Fibroblast of lung (primary cell): ENCODE results near the gene SYP. TPM values are rescaled to one million over a fixed set of nuclear protein-coding genes. Genes with fewer than 3 reads are reported as not detected.
"Not testable (repeated sequence)": the region's sequence is repeated elsewhere in the genome, so short reads cannot be mapped to it uniquely, and the experiment has no call there.

Source experiments
- DNase-seq, 2 donors: peaks; one replicate each; pipeline versions ENCODE4 v3.0.0 to v3.0.0-alpha.2; 2010; ENCODE audit warnings: low read depth in 2 of 2
- H2AFZ ChIP-seq: 2 replicates; pipeline ENCODE4 v1.5.1; 2012; ENCODE audit warnings: low read length, control low read depth, inconsistent platforms
- H3K27ac ChIP-seq: 2 replicates; pipeline ENCODE4 v1.5.1; 2011; ENCODE audit warnings: low read length, control low read depth; ENCODE audit not compliant: insufficient read depth
- H3K27me3 ChIP-seq: 2 replicates; pipeline ENCODE4 v1.5.1; 2011; ENCODE audit warnings: mild to moderate bottlenecking, low read length; ENCODE audit not compliant: control insufficient read depth, insufficient read depth
- H3K36me3 ChIP-seq: 2 replicates; pipeline ENCODE4 v1.5.1; 2011; ENCODE audit warnings: low read length; ENCODE audit not compliant: control insufficient read depth, insufficient read depth
- H3K4me1 ChIP-seq: 2 replicates; pipeline ENCODE4 v1.5.1; 2011; ENCODE audit warnings: low read length; ENCODE audit not compliant: control insufficient read depth, insufficient read depth; ENCODE audit errors: extremely low read depth
- H3K4me2 ChIP-seq: 2 replicates; pipeline ENCODE4 v1.5.1; 2011; ENCODE audit warnings: low read length, control low read depth; ENCODE audit not compliant: insufficient read depth; ENCODE audit errors: extremely low read depth
- H3K4me3 ChIP-seq, 4 experiments: fragments of 200-600 bp in 1 of 4; sonication (generic) in 1 of 4; replicated peaks in 1 of 4; 2 replicates each; pipeline ENCODE4 v1.5.1; 2011 to 2016; ENCODE audit warnings: low read length in 4 of 4, low read depth in 3 of 4, mild to moderate bottlenecking in 3 of 4, control low read depth in 2 of 4, inconsistent platforms in 1 of 4, mixed read lengths in 1 of 4; ENCODE audit not compliant: insufficient read depth in 1 of 4; ENCODE audit errors: control extremely low read depth in 1 of 4
- H3K79me2 ChIP-seq: 2 replicates; pipeline ENCODE4 v1.5.1; 2012; ENCODE audit warnings: mild to moderate bottlenecking, low read length, inconsistent platforms; ENCODE audit not compliant: control insufficient read depth, insufficient read depth
- H3K9ac ChIP-seq: 2 replicates; pipeline ENCODE4 v1.5.1; 2011; ENCODE audit warnings: mild to moderate bottlenecking, low read length, control low read depth; ENCODE audit not compliant: insufficient read depth
- H3K9me3 ChIP-seq: 2 replicates; pipeline ENCODE4 v1.5.1; 2012; ENCODE audit warnings: low read depth, low read length; ENCODE audit not compliant: control insufficient read depth, insufficient read depth
- H4K20me1 ChIP-seq: 2 replicates; pipeline ENCODE4 v1.5.1; 2011; ENCODE audit warnings: low read length; ENCODE audit not compliant: control insufficient read depth, insufficient read depth; ENCODE audit errors: extremely low read depth
- CTCF ChIP-seq, 2 donors: IDR thresholded peaks in 1 of 2; conservative IDR thresholded peaks in 1 of 2; 1 replicate in 1 of 2; 2 replicates in 1 of 2; pipeline ENCODE4 v1.5.1; 2011 to 2012; ENCODE audit warnings: low read length in 2 of 2, control low read depth in 1 of 2, inconsistent platforms in 1 of 2, low read depth in 1 of 2, mild to moderate bottlenecking in 1 of 2
- EZH2 ChIP-seq: IDR thresholded peaks from 2 replicates; pipeline ENCODE4 v1.5.1; 2012; ENCODE audit warnings: low read length, control low read depth, mild to moderate bottlenecking; ENCODE audit errors: missing control alignments
- polyA plus RNA-seq, 2 donors: library from polyadenylated mRNA; depleted of rRNA in 1 of 2; stranded (reverse) in 1 of 2; unstranded in 1 of 2; fragments of >200 nt; gene quantifications; 2 replicates each; pipeline ENCODE4 v1.2.1, GENCODE V29; 2011 to 2012; ENCODE audit warnings: missing spikeins in 1 of 2
- total RNA-seq: library from RNA; depleted of rRNA; stranded (reverse); fragments of >200 nt; gene quantifications from 2 replicates; pipeline ENCODE4 v1.2.1, GENCODE V29; 2014

The SYP gene
- total and polyA plus RNA-seq, 2 donors (not counting 1 experiment from before 2014, with no cell fraction given), result 0.08 to 0.17 TPM

GRCh38 chrX:49142264-49142663, 57.7 kb downstream of the SYP start:
- H3K9ac ChIP-seq, H3K79me2 ChIP-seq, DNase-seq, H4K20me1 ChIP-seq, H3K4me3 ChIP-seq, H3K36me3 ChIP-seq, H3K9me3 ChIP-seq, H2AFZ ChIP-seq, H3K4me2 ChIP-seq, H3K27ac ChIP-seq, H3K4me1 ChIP-seq, H3K27me3 ChIP-seq: not testable (repeated sequence)
- peak; percentile 20 to 44 for TF ChIP-seq CTCF (conservative IDR thresholded peaks at IDR 0.05 in 1 of 2, IDR thresholded peaks at IDR 0.05 in 1 of 2; ENCODE audit: low read depth in 1 of 2, low read length in 2 of 2)

DNA sequence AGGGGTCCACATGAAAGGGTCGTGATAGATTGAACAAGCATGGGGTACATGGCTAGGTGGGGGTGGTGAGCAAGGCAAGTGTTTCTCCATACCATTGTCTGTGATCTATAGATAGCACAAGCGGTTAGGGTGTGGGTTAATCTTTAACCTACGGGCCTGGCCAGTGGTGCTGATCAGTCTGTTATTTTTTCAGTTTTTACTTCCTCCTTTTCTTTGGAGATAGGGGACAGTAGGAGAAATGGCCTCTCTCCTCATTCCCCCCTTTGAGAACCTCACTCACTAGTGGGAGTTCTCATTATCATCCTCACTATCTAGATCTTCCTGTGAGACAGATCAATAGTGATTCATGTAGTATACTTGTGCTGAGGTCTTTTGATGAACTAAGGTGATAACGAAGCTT, 60.3 kb downstream of the SYP start:
- Histone ChIP-seq H2AFZ (no peak overlapping the region), H3K27me3 (no peaks in the 10 kb centered on the region), H3K9ac (no peak overlapping the region), H3K4me1 (no peaks in the 10 kb centered on the region), H3K4me3 (no peak overlapping the region), H3K9me3 (no peaks in the 10 kb centered on the region), H3K79me2 (no peaks in the 10 kb centered on the region), H3K4me2 (no peak overlapping the region), H4K20me1 (no peaks in the 10 kb centered on the region), H3K36me3 (no peaks in the 10 kb centered on the region), H3K27ac (no peak overlapping the region)
- no peak for DNase-seq
- TF ChIP-seq CTCF (conservative IDR thresholded peaks at IDR 0.05 in 1 of 2, IDR thresholded peaks at IDR 0.05 in 1 of 2; ENCODE audit: low read depth in 1 of 2, low read length in 2 of 2), result no peak
- no peak for TF ChIP-seq EZH2

Other genes starting within 250 kb of the SYP start
- 23.6 and 33.0 TPM in 2 replicates for gene OTUD5, start 242.6 kb downstream of the SYP start, total RNA-seq
- 41.4 and 46.6 TPM in 2 replicates for gene OTUD5, start 242.6 kb downstream of the SYP start, polyA plus RNA-seq
- 0.77 and 1.3 TPM in 2 replicates for gene KCND1, start 228.3 kb downstream of the SYP start, total RNA-seq
- 0.25 and 0.41 TPM in 2 replicates for gene KCND1, start 228.3 kb downstream of the SYP start, polyA plus RNA-seq
- gene GRIPAP1, start 197.9 kb downstream of the SYP start, total RNA-seq, result 20.5 and 26.4 TPM in 2 replicates
- gene GRIPAP1, start 197.9 kb downstream of the SYP start, polyA plus RNA-seq, result 18.5 and 18.6 TPM in 2 replicates
- 24.7 and 36.8 TPM in 2 replicates for gene TFE3, start 156.8 kb downstream of the SYP start, total RNA-seq
- gene TFE3, start 156.8 kb downstream of the SYP start, polyA plus RNA-seq, result 18.9 and 22.2 TPM in 2 replicates
- 0.51 and 0.66 TPM in 2 replicates for gene CCDC120, start 141.2 kb downstream of the SYP start, total RNA-seq
- 0.52 and 0.55 TPM in 2 replicates for gene CCDC120, start 141.2 kb downstream of the SYP start, polyA plus RNA-seq
- 6.4 and 11.9 TPM in 2 replicates for gene PRAF2, start 126.2 kb downstream of the SYP start, total RNA-seq
- 33.1 and 33.5 TPM in 2 replicates for gene PRAF2, start 126.2 kb downstream of the SYP start, polyA plus RNA-seq
- 59.8 TPM in 2 replicates for gene WDR45, start 120.3 kb downstream of the SYP start, total RNA-seq
- gene WDR45, start 120.3 kb downstream of the SYP start, polyA plus RNA-seq, result 69.4 and 76.4 TPM in 2 replicates
- 15.7 and 19.8 TPM in 2 replicates for gene GPKOW, start 76.5 kb downstream of the SYP start, total RNA-seq
- 20.2 and 21.0 TPM in 2 replicates for gene GPKOW, start 76.5 kb downstream of the SYP start, polyA plus RNA-seq
- gene MAGIX, start 37.4 kb downstream of the SYP start, total RNA-seq, result 1.0 and 1.7 TPM in 2 replicates
- gene MAGIX, start 37.4 kb downstream of the SYP start, polyA plus RNA-seq, result 0.34 and 0.40 TPM in 2 replicates
- 10.5 and 23.3 TPM in 2 replicates for gene PLP2, start 28.3 kb downstream of the SYP start, total RNA-seq
- 212 and 317 TPM in 2 replicates for gene PLP2, start 28.3 kb downstream of the SYP start, polyA plus RNA-seq
- 4.6 and 7.4 TPM in 2 replicates for gene PRICKLE3, start 13.8 kb downstream of the SYP start, total RNA-seq
- gene PRICKLE3, start 13.8 kb downstream of the SYP start, polyA plus RNA-seq, result 2.7 and 3.5 TPM in 2 replicates
- gene CACNA1F, start 33.1 kb upstream of the SYP start, total RNA-seq, result 0.17 and 0.26 TPM in 2 replicates
- gene CACNA1F, start 33.1 kb upstream of the SYP start, polyA plus RNA-seq, result not detected in 2 replicates
- gene CCDC22, start 35.3 kb upstream of the SYP start, total RNA-seq, result 7.2 and 8.9 TPM in 2 replicates
- 4.6 and 7.4 TPM in 2 replicates for gene CCDC22, start 35.3 kb upstream of the SYP start, polyA plus RNA-seq
- under 0.01 TPM in 1 of 2 replicates, not detected in the other for gene FOXP3, start 64.5 kb upstream of the SYP start, total RNA-seq
- gene FOXP3, start 64.5 kb upstream of the SYP start, polyA plus RNA-seq, result 0.03 TPM in 1 of 2 replicates, not detected in the other
- gene PPP1R3F, start 69.6 kb upstream of the SYP start, total RNA-seq, result 6.8 and 10.8 TPM in 2 replicates
- 0.93 and 0.95 TPM in 2 replicates for gene PPP1R3F, start 69.6 kb upstream of the SYP start, polyA plus RNA-seq
- gene GAGE10, start 103.5 kb upstream of the SYP start, total RNA-seq, result not detected in 2 replicates
- not detected in 2 replicates for gene GAGE10, start 103.5 kb upstream of the SYP start, polyA plus RNA-seq
- not detected in 2 replicates for gene GAGE12J, start 121.8 kb upstream of the SYP start, total RNA-seq
- gene GAGE12J, start 121.8 kb upstream of the SYP start, polyA plus RNA-seq, result not detected in 2 replicates
- not detected in 2 replicates for gene GAGE13, start 131.4 kb upstream of the SYP start, total RNA-seq
- gene GAGE13, start 131.4 kb upstream of the SYP start, polyA plus RNA-seq, result not detected in 2 replicates